ENCODE data around the gene OR4D11. TPM values are rescaled to one million over a fixed set of nuclear protein-coding genes. Genes with fewer than 3 reads are reported as not detected.

OR4D11 gene
- total RNA-seq, 1 experiment from 2014 or later = not detected

GRCh38 chr11:59534676-59535075 is 31.3 kb downstream of the OR4D11 start:
- BruUV-seq (replicated peaks) = no TSS peak
- Histone ChIP-seq H3K27me3 (ENCODE audit: insufficient read depth, low read length) (no peaks in the 10 kb centered on the region), H3K79me2 (ENCODE audit: insufficient read depth, low read length) (no peaks in the 10 kb centered on the region), H3K9me3 (ENCODE audit: control insufficient read depth in 1 of 2, insufficient read depth in 1 of 2, low read depth in 1 of 2, low read length in 2 of 2) (no peaks in the 10 kb centered on the region), H2AFZ (ENCODE audit: low read depth, low read length, poor library complexity, severe bottlenecking) (no peak overlapping the region), H3K4me1 (ENCODE audit: control insufficient read depth in 1 of 2, insufficient read depth in 2 of 2, low read length in 2 of 2) (peaks cover 7 to 14% of the 10 kb centered on the region in 2 experiments), H4K20me1 (ENCODE audit: insufficient read depth) (no peaks in the 10 kb centered on the region), H3K4me3 (replicated peaks in 1 of 2; ENCODE audit: low read depth in 1 of 2, low read length in 2 of 2) (no peak overlapping the region), H3K36me3 (ENCODE audit: control insufficient read depth in 1 of 2, insufficient read depth in 2 of 2, low read length in 2 of 2) (no peaks in the 10 kb centered on the region), H3K27ac (ENCODE audit: low read depth, low read length) (no peak overlapping the region), H3K9ac (ENCODE audit: low read length) (no peak overlapping the region), H3K9me2 (ENCODE audit: insufficient read depth) (no peaks in the 10 kb centered on the region), H3K4me2 (ENCODE audit: low read length) (no peak overlapping the region)
- no peak for ATAC-seq
- intact Hi-C loops (cut with micrococcal nuclease) = loop anchor here (5.0 kb wide), 1 partner anchor 83 kb away; the partner anchor contains the start of gene OSBP
- no peak for DNase-seq (ENCODE audit: low read depth, low spot score)
- POLR2A ChIA-PET = no interaction called here
- RAD21 ChIA-PET (ENCODE audit: low non-redundant PET in 1 of 2, low total read pairs in 2 of 2, uncharacterized antibody in 2 of 2, unreplicated experiment in 2 of 2) = no interaction called here
- TF ChIP-seq CEBPB (IDR thresholded peaks at IDR 0.05; ENCODE audit: low read depth) (no peak), EGR1 (IDR thresholded peaks at IDR 0.05; ENCODE audit: low read depth) (no peak), ZFX (IDR thresholded peaks at IDR 0.05) (no peak), SP1 (IDR thresholded peaks at IDR 0.05; ENCODE audit: low read depth) (no peak), REST (IDR thresholded peaks at IDR 0.05; ENCODE audit: low read depth) (no peak), CBX3 (IDR thresholded peaks at IDR 0.05; ENCODE audit: low read depth) (no peak), POLR2AphosphoS5 (IDR thresholded peaks at IDR 0.05; ENCODE audit: low read depth, low read length) (no peak), POLR2A (IDR thresholded peaks at IDR 0.05; ENCODE audit: borderline replicate concordance, extremely low read depth, insufficient read depth, insufficient read length) (no peak), TCF7L2 (IDR thresholded peaks at IDR 0.05; ENCODE audit: borderline replicate concordance, extremely low read depth, insufficient read depth, insufficient read length) (no peak), RAD21 (IDR thresholded peaks at IDR 0.05; ENCODE audit: low read depth) (no peak), EZH2 (IDR thresholded peaks at IDR 0.05) (no peak)
- TF ChIP-seq, protein P1, sequence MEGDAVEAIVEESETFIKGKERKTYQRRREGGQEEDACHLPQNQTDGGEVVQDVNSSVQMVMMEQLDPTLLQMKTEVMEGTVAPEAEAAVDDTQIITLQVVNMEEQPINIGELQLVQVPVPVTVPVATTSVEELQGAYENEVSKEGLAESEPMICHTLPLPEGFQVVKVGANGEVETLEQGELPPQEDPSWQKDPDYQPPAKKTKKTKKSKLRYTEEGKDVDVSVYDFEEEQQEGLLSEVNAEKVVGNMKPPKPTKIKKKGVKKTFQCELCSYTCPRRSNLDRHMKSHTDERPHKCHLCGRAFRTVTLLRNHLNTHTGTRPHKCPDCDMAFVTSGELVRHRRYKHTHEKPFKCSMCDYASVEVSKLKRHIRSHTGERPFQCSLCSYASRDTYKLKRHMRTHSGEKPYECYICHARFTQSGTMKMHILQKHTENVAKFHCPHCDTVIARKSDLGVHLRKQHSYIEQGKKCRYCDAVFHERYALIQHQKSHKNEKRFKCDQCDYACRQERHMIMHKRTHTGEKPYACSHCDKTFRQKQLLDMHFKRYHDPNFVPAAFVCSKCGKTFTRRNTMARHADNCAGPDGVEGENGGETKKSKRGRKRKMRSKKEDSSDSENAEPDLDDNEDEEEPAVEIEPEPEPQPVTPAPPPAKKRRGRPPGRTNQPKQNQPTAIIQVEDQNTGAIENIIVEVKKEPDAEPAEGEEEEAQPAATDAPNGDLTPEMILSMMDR (IDR thresholded peaks at IDR 0.05 in 2 of 3, conservative IDR thresholded peaks at IDR 0.05 in 1 of 3; ENCODE audit: borderline replicate concordance in 1 of 3, insufficient read depth in 1 of 3, low read depth in 2 of 3, low read length in 2 of 3) = no peak
- CTCF ChIA-PET = no interaction called here
